ENCODE results near the gene NR6A1.

The NR6A1 gene

DNA sequence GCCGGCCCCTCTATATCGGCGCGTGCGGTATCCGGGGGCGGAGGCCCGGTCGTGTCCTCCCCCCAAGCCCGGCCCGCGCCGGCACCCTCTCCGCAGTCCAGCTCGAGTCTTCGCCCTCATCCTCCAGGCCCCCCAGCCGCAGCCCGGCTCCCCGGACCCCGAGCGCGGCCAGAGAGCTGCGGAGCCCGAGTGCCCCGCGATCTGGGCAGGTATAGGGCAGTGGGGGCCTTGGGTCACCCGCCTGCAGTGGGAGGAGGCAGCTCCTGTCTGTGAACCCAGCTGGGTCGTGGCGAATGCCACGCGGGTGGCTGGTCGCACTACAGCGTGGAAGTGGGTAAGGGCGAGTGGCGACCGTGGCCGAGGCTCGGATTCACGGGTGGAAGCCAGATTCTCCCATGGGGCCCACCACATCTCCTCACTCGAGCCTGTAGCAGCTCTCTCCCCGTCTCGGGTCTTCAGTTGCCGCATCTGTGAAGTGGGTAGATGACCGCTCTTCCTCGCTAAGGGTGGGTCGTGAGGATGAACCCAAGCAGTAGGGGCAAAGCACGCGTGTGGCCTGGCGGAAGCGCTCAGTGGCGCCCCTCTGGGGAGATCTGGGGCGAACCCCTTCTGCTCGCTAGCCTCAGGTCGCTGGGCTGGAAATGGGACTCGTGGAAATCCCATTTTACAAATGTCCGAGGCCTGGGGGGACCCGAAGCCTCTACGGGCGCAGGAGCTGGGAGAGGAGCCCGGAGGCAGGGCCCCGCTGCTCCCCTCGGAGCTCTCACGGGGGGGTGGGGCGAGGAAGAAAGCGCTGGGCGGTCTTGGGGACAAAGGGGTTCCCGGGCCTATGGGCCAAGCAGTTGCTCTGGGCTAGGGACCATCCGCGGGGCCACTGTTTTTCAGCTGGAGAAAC lies 265.9 kb downstream of the NR6A1 start:
- ChIA-PET POLR2A (interaction anchor here (0.6 kb wide), 1 partner anchor 41 kb away, joined by 4 read pairs; no protein-coding TSS in a partner anchor), CTCF (interaction anchor here (0.9 kb wide), 1 partner anchor 85 kb away, joined by 3 read pairs; no protein-coding TSS in a partner anchor)
- Histone ChIP-seq H3K36me3 (ENCODE audit: control insufficient read depth in 2 of 2, insufficient read depth in 1 of 2, low read length in 2 of 2) (no peaks in the 10 kb centered on the region), H3K27ac (ENCODE audit: extremely low read depth, low read depth, low read length) (no peak overlapping the region), H3K4me3 (ENCODE audit: low read depth, low read length) (no peak overlapping the region), H3K4me1 (ENCODE audit: control insufficient read depth, insufficient read depth, low read length) (no peaks in the 10 kb centered on the region), H3K9me3 (ENCODE audit: control insufficient read depth, insufficient read depth, low read depth, low read length) (no peaks in the 10 kb centered on the region)
- TF ChIP-seq SCRT2 (tag by site-specific recombination; IDR thresholded peaks at IDR 0.05): no peak
- TF ChIP-seq, protein P1, sequence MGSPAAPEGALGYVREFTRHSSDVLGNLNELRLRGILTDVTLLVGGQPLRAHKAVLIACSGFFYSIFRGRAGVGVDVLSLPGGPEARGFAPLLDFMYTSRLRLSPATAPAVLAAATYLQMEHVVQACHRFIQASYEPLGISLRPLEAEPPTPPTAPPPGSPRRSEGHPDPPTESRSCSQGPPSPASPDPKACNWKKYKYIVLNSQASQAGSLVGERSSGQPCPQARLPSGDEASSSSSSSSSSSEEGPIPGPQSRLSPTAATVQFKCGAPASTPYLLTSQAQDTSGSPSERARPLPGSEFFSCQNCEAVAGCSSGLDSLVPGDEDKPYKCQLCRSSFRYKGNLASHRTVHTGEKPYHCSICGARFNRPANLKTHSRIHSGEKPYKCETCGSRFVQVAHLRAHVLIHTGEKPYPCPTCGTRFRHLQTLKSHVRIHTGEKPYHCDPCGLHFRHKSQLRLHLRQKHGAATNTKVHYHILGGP (tag by site-specific recombination; IDR thresholded peaks at IDR 0.05): no peak
- TF ChIP-seq ZNF138 (tag by site-specific recombination; IDR thresholded peaks at IDR 0.05; ENCODE audit: borderline replicate concordance): no peak
- no peak for TF ChIP-seq ZNF202 (tag by site-specific recombination; IDR thresholded peaks at IDR 0.05; ENCODE audit: borderline replicate concordance)
- TF ChIP-seq, protein P2, sequence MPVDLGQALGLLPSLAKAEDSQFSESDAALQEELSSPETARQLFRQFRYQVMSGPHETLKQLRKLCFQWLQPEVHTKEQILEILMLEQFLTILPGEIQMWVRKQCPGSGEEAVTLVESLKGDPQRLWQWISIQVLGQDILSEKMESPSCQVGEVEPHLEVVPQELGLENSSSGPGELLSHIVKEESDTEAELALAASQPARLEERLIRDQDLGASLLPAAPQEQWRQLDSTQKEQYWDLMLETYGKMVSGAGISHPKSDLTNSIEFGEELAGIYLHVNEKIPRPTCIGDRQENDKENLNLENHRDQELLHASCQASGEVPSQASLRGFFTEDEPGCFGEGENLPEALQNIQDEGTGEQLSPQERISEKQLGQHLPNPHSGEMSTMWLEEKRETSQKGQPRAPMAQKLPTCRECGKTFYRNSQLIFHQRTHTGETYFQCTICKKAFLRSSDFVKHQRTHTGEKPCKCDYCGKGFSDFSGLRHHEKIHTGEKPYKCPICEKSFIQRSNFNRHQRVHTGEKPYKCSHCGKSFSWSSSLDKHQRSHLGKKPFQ (tag by site-specific recombination; IDR thresholded peaks at IDR 0.05): no peak
- TF ChIP-seq ZNF529 (tag by site-specific recombination; IDR thresholded peaks at IDR 0.05; ENCODE audit: insufficient replicate concordance): no peak
- TF ChIP-seq ZNF292 (tag by site-specific recombination; IDR thresholded peaks at IDR 0.05; ENCODE audit: borderline replicate concordance, low read depth): no peak
- no peak for TF ChIP-seq ZNF830 (tag by site-specific recombination; IDR thresholded peaks at IDR 0.05; ENCODE audit: low read depth)
- TF ChIP-seq, protein P3, sequence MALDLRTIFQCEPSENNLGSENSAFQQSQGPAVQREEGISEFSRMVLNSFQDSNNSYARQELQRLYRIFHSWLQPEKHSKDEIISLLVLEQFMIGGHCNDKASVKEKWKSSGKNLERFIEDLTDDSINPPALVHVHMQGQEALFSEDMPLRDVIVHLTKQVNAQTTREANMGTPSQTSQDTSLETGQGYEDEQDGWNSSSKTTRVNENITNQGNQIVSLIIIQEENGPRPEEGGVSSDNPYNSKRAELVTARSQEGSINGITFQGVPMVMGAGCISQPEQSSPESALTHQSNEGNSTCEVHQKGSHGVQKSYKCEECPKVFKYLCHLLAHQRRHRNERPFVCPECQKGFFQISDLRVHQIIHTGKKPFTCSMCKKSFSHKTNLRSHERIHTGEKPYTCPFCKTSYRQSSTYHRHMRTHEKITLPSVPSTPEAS (tag by site-specific recombination; IDR thresholded peaks at IDR 0.05): no peak
- no peak for TF ChIP-seq ZNF747 (tag by site-specific recombination; IDR thresholded peaks at IDR 0.05)
- TF ChIP-seq, protein P4, sequence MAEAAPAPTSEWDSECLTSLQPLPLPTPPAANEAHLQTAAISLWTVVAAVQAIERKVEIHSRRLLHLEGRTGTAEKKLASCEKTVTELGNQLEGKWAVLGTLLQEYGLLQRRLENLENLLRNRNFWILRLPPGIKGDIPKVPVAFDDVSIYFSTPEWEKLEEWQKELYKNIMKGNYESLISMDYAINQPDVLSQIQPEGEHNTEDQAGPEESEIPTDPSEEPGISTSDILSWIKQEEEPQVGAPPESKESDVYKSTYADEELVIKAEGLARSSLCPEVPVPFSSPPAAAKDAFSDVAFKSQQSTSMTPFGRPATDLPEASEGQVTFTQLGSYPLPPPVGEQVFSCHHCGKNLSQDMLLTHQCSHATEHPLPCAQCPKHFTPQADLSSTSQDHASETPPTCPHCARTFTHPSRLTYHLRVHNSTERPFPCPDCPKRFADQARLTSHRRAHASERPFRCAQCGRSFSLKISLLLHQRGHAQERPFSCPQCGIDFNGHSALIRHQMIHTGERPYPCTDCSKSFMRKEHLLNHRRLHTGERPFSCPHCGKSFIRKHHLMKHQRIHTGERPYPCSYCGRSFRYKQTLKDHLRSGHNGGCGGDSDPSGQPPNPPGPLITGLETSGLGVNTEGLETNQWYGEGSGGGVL (tag by site-specific recombination; IDR thresholded peaks at IDR 0.05): no peak
- TF ChIP-seq, protein P5, sequence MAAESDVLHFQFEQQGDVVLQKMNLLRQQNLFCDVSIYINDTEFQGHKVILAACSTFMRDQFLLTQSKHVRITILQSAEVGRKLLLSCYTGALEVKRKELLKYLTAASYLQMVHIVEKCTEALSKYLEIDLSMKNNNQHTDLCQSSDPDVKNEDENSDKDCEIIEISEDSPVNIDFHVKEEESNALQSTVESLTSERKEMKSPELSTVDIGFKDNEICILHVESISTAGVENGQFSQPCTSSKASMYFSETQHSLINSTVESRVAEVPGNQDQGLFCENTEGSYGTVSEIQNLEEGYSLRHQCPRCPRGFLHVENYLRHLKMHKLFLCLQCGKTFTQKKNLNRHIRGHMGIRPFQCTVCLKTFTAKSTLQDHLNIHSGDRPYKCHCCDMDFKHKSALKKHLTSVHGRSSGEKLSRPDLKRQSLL (tag by site-specific recombination; IDR thresholded peaks at IDR 0.05): no peak
- TF ChIP-seq, protein P6, sequence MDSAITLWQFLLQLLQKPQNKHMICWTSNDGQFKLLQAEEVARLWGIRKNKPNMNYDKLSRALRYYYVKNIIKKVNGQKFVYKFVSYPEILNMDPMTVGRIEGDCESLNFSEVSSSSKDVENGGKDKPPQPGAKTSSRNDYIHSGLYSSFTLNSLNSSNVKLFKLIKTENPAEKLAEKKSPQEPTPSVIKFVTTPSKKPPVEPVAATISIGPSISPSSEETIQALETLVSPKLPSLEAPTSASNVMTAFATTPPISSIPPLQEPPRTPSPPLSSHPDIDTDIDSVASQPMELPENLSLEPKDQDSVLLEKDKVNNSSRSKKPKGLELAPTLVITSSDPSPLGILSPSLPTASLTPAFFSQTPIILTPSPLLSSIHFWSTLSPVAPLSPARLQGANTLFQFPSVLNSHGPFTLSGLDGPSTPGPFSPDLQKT (IDR thresholded peaks at IDR 0.05; ENCODE audit: borderline replicate concordance, low read depth, low read length): no peak
- no peak for TF ChIP-seq WT1 (tag by site-specific recombination; IDR thresholded peaks at IDR 0.05)

Data from HEK293 (cell line).